PC-3 (cell line): ENCODE results near the gene NIM1K. TPM values are rescaled to one million over a fixed set of nuclear protein-coding genes. Genes with fewer than 3 reads are reported as not detected.

Experiments used
- ATAC-seq: fragments of 200-7000 bp; cut with Tn5 transposase; 2 replicates; pipeline ENCODE4 v1.9.1; 2020; ENCODE audit warnings: mild to moderate bottlenecking, moderate library complexity
- BruUV-seq: library from RNA; stranded (reverse); fragments of 400-500 nt; replicated peaks from 2 replicates; lab custom pipeline; 2021; lab: Mats Ljungman, UMichigan
- CTCF ChIA-PET: fragments of 300-600 bp; sonication (Branson Sonifier 250); formaldehyde crosslinking; loops from one replicate; lab custom pipeline; 2022; ENCODE audit warnings: antibody characterized with exemption; lab: Charles Lee
- POLR2A ChIA-PET: fragments of 300-600 bp; sonication (Branson Sonifier 250); formaldehyde crosslinking; loops from one replicate; lab custom pipeline; 2022; ENCODE audit warnings: antibody characterized with exemption; ENCODE audit not compliant: unreplicated experiment; lab: Charles Lee
- DNase-seq: peaks from one replicate; pipeline ENCODE4 v3.0.0-alpha.2; 2015
- H2AFZ ChIP-seq: fragments of 300-600 bp; sonication (generic); 2 replicates; pipeline ENCODE4 v1.6.0; 2016; ENCODE audit warnings: antibody characterized with exemption, low read length
- H3F3A ChIP-seq: fragments of 300-600 bp; sonication (generic); one replicate; pipeline ENCODE4 v1.6.0; 2017; ENCODE audit warnings: antibody characterized with exemption, low read length, control low read depth, mild to moderate bottlenecking; ENCODE audit not compliant: unreplicated experiment
- H3K27ac ChIP-seq: fragments of 300-600 bp; sonication (generic); 2 replicates; pipeline ENCODE4 v1.5.1; 2016; ENCODE audit warnings: mild to moderate bottlenecking, low read length
- H3K27me3 ChIP-seq: fragments of 300-600 bp; sonication (generic); 2 replicates; pipeline ENCODE4 v1.6.1; 2016; ENCODE audit warnings: low read length, mixed read lengths
- H3K36me3 ChIP-seq: fragments of 300-600 bp; sonication (generic); 2 replicates; pipeline ENCODE4 v1.6.1; 2016; ENCODE audit warnings: low read depth, mixed run types, low read length, mixed read lengths
- H3K4me1 ChIP-seq: fragments of 300-600 bp; sonication (generic); 2 replicates; pipeline ENCODE4 v1.5.1; 2016; ENCODE audit warnings: low read length; ENCODE audit not compliant: insufficient read depth
- H3K4me2 ChIP-seq: fragments of 300-600 bp; sonication (generic); 2 replicates; pipeline ENCODE4 v1.6.0; 2016; ENCODE audit warnings: low read length
- H3K4me3 ChIP-seq: fragments of 300-600 bp; sonication (generic); 2 replicates; pipeline ENCODE4 v1.5.1; 2016; ENCODE audit warnings: mild to moderate bottlenecking, low read length, mixed read lengths
- H3K79me2 ChIP-seq: fragments of 300-600 bp; sonication (generic); 2 replicates; pipeline ENCODE4 v1.6.1; 2017; ENCODE audit warnings: low read length, mixed read lengths
- H3K9ac ChIP-seq: fragments of 300-600 bp; sonication (generic); 2 replicates; pipeline ENCODE4 v1.6.0; 2016; ENCODE audit warnings: mild to moderate bottlenecking, low read length
- H3K9me2 ChIP-seq: fragments of 300-600 bp; sonication (generic); replicated peaks from 2 replicates; pipeline ENCODE4 v1.6.1; 2016; ENCODE audit warnings: mixed run types, low read length, mixed read lengths
- H3K9me3 ChIP-seq: fragments of 300-600 bp; sonication (generic); 2 replicates; pipeline ENCODE4 v1.6.1; 2016; ENCODE audit warnings: low read length, mixed read lengths
- H4K20me1 ChIP-seq: fragments of 300-600 bp; sonication (generic); 2 replicates; pipeline ENCODE4 v1.6.1; 2016; ENCODE audit warnings: low read length, mixed read lengths
- EZH2 ChIP-seq: fragments of 300-600 bp; sonication (generic); IDR thresholded peaks from one replicate; pipeline ENCODE4 v1.6.1; 2017; ENCODE audit warnings: antibody characterized with exemption, mild to moderate bottlenecking, low read length; ENCODE audit not compliant: unreplicated experiment
- EZH2phosphoT487 ChIP-seq: fragments of 300-600 bp; sonication (generic); IDR thresholded peaks from 2 replicates; pipeline ENCODE4 v1.6.1; 2018; ENCODE audit warnings: mild to moderate bottlenecking, antibody characterized with exemption, low read length, borderline replicate concordance
- intact Hi-C: fragments of 100-400 bp; cut with micrococcal nuclease; formaldehyde crosslinking; loops from 2 replicates; pipeline ENCODE4 v1.9.0; 2023
- total RNA-seq: library from RNA; depleted of rRNA; stranded (reverse); fragments of >200 nt; gene quantifications from 2 replicates; pipeline ENCODE4 v1.2.3, GENCODE V29; 2014
- TF ChIP-seq, protein P1 (sequence below): fragments of 300-600 bp; sonication (generic); conservative IDR thresholded peaks from 2 replicates; pipeline ENCODE4 v1.5.1; 2017; ENCODE audit warnings: antibody characterized with exemption, low read depth, mild to moderate bottlenecking, low read length

NIM1K gene
- total RNA-seq, 1 experiment from 2014 or later, result 0.26 TPM

GRCh38 chr5:43150075-43150474, 42.0 kb upstream of the NIM1K start:
- ATAC-seq, result no peak
- no peak for DNase-seq
- ChIA-PET POLR2A (no interaction called here), CTCF (no interaction called here)
- 0 out of 2 replicates have a peak, but pooled peaks cover 5% of the 10 kb centered on the region for H4K20me1 ChIP-seq
- no peak overlapping the region for H3K27ac ChIP-seq
- H3K4me1 ChIP-seq, result no peaks in the 10 kb centered on the region
- TF ChIP-seq, protein P1, sequence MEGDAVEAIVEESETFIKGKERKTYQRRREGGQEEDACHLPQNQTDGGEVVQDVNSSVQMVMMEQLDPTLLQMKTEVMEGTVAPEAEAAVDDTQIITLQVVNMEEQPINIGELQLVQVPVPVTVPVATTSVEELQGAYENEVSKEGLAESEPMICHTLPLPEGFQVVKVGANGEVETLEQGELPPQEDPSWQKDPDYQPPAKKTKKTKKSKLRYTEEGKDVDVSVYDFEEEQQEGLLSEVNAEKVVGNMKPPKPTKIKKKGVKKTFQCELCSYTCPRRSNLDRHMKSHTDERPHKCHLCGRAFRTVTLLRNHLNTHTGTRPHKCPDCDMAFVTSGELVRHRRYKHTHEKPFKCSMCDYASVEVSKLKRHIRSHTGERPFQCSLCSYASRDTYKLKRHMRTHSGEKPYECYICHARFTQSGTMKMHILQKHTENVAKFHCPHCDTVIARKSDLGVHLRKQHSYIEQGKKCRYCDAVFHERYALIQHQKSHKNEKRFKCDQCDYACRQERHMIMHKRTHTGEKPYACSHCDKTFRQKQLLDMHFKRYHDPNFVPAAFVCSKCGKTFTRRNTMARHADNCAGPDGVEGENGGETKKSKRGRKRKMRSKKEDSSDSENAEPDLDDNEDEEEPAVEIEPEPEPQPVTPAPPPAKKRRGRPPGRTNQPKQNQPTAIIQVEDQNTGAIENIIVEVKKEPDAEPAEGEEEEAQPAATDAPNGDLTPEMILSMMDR, result no peak
- TF ChIP-seq EZH2phosphoT487 (no peak), EZH2 (no peak)
- no peak overlapping the region for H3K4me3 ChIP-seq
- no peak overlapping the region for H3K4me2 ChIP-seq
- no TSS peak for BruUV-seq
- peaks cover 25% of the 10 kb centered on the region for H3K79me2 ChIP-seq
- intact Hi-C loops, result no loop called here
- no peaks in the 10 kb centered on the region for H3K27me3 ChIP-seq
- peaks cover 31% of the 10 kb centered on the region; the same call in 1 of the 2 replicates for H3K36me3 ChIP-seq
- H3K9me3 ChIP-seq, result no peaks in the 10 kb centered on the region
- no peaks in the 10 kb centered on the region for H3K9me2 ChIP-seq
- no peaks in the 10 kb centered on the region for H3F3A ChIP-seq
- no peak overlapping the region for H2AFZ ChIP-seq
- H3K9ac ChIP-seq, result no peak overlapping the region

DNA sequence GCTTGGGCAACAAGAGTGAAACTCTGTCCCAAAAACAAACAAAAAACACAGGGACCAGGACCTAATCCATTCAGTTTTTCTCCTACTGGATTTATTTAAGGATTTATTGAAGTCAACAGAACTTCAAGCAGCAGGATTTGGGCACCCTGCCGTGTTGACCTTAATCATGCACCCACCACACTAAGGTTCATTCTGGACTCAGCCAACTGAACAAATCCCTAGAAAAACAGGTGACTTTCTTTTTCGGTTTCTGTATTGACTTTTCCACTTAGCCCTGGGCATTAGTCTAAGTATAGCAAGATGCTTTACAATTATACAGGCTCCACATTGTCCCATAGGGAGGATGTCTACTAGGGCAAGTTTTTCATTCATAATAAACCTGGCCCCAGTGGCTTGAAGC, 41.3 kb upstream of the NIM1K start:
- BruUV-seq, result no TSS peak
- TF ChIP-seq EZH2 (no peak), EZH2phosphoT487 (no peak)
- TF ChIP-seq, protein P1, result no peak
- ATAC-seq, result no peak
- no peak overlapping the region for H2AFZ ChIP-seq
- H3K9me2 ChIP-seq, result no peaks in the 10 kb centered on the region
- POLR2A ChIA-PET, result no interaction called here
- H3K9me3 ChIP-seq, result no peaks in the 10 kb centered on the region
- H3K9ac ChIP-seq, result no peak overlapping the region
- H3K27me3 ChIP-seq, result no peaks in the 10 kb centered on the region
- H3F3A ChIP-seq, result no peaks in the 10 kb centered on the region
- H3K79me2 ChIP-seq, result peaks cover 27% of the 10 kb centered on the region
- H3K36me3 ChIP-seq, result peaks cover 29% of the 10 kb centered on the region; the same call in 1 of the 2 replicates
- no peaks in the 10 kb centered on the region for H3K4me1 ChIP-seq
- intact Hi-C loops, result no loop called here
- H3K27ac ChIP-seq, result no peak overlapping the region
- H4K20me1 ChIP-seq, result 0 out of 2 replicates have a peak, but pooled peaks cover 5% of the 10 kb centered on the region
- CTCF ChIA-PET, result no interaction called here
- H3K4me3 ChIP-seq, result no peak overlapping the region
- DNase-seq, result no peak
- H3K4me2 ChIP-seq, result no peak overlapping the region

- 0 out of 2 replicates have a peak, but pooled peaks cover 5% of the 10 kb centered on the region for H4K20me1 ChIP-seq
- peaks cover 32% of the 10 kb centered on the region; the same call in 1 of the 2 replicates for H3K36me3 ChIP-seq
- TF ChIP-seq, protein P1, result no peak
- TF ChIP-seq EZH2 (no peak), EZH2phosphoT487 (no peak)
- no peaks in the 10 kb centered on the region for H3K27me3 ChIP-seq
- H3K4me2 ChIP-seq, result no peak overlapping the region
- no peak overlapping the region for H2AFZ ChIP-seq
- ATAC-seq (no peak), DNase-seq (no peak)
- ChIA-PET CTCF (no interaction called here), POLR2A (interaction anchor here (0.6 kb wide), 1 partner anchor 1167 kb away, joined by 3 read pairs; no protein-coding TSS in a partner anchor)
- intact Hi-C loops, result no loop called here
- no peaks in the 10 kb centered on the region for H3K4me1 ChIP-seq
- no peak overlapping the region for H3K9ac ChIP-seq
- no peak overlapping the region for H3K27ac ChIP-seq
- H3K9me2 ChIP-seq, result no peaks in the 10 kb centered on the region
- no peaks in the 10 kb centered on the region for H3K9me3 ChIP-seq
- BruUV-seq, result no TSS peak
- peaks cover 23% of the 10 kb centered on the region for H3K79me2 ChIP-seq
- no peak overlapping the region for H3K4me3 ChIP-seq
- no peaks in the 10 kb centered on the region for H3F3A ChIP-seq
Observed at GRCh38 chr5:43152946-43153345, 39.1 kb upstream of the NIM1K start.
